Activated T-cell treated with anti-CD3 and anti-CD28 coated beads for 24 hours (primary cell): ENCODE measurements around the gene AARS2.
A peak's percentile ranks its signal among the peaks of the same experiment; 100 is the strongest.

ENCODE experiments used
- DNase-seq: peaks from one replicate; pipeline ENCODE4 v3.0.0-alpha.2; 2020; ENCODE audit warnings: low read depth

Gene AARS2

DNA sequence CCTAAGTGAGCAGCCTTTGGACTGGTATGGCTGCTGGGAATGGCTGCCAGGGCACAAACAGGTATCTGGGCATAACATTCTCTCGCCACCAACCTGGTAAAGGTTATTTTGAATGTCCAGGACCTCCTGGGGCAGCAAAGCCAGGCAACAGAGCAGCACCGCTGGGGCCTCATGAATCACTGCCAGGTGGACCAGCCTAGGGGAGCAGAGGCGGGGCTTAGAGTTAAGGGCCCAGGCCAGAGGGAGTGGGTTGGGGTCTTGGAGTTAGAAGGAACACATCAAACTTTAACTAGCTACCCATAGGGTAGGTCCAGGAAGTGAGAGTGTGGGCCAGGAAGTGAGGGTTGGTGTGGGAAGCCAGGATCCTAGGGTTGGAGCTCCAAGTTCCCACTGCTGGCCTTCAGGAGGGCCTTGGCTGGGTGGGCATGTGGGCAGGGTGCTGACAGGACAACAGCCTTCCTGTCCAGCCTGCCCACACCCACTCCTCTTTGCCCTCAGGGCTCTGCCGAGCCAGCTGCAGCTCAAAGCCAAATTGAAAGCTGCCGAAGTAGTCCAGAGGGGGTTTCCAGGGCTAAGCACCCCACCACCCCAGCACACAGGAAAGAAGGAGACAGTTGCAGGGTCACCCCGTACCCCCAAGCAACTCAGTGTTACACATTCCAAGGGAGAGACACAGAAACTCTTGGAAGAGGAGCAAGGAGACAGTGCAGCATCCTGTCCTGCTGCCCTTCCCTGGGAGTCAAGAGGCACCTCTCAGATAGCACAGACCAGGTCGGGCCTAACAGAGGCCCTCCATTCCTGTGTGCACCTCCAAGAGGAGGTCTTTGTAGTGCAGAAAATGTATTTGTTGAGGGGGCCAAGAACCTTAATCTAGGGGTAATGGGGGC, 50.4 kb downstream of the AARS2 start:
- DNase-seq = no peak

DNA sequence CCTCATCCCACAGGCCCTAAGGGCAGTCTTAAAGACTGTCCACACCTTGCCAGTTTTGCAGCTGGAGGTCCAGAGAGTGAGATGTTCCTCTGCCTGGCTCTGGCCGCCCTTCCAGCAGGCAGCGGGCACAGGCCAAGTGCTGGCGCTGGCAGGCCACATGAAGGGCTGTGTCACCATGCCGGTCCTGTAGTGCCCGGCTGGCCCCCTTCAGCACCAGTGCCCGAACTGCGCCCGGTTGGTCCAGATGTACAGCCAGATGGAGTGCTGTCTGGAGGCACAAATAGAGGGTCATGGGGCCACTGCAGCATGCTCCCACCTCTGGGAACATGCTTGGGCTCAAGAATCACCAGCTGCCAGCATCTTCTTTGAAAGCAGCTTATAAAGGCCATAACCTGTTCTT, 51.6 kb downstream of the AARS2 start:
- DNase-seq = no peak

GRCh38 chr6:44260451-44261297, 52.5 kb downstream of the AARS2 start:
- no peak for DNase-seq

GRCh38 chr6:44260011-44260410, 53.1 kb downstream of the AARS2 start:
- DNase-seq = no peak

DNA sequence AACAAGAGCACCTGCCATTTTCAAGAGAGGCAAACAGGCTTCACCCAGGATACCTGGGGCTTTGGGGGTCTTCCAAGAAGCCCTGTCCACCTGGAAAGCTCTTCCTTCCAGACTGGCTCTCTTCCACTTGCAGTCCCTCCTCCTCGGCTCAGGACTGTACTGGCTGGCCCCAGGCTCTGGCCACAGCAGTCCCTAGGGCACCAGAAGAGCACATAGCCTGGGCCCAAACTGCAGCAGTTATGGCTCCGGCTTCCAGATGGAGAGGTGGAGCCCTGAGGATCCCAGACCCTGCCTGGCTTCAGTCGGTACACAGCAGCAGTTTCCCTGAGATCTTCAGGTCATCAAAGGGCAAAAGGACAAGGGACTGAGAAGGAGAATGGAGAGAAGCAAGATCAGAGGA, 54.2 kb downstream of the AARS2 start:
- no peak for DNase-seq

DNA sequence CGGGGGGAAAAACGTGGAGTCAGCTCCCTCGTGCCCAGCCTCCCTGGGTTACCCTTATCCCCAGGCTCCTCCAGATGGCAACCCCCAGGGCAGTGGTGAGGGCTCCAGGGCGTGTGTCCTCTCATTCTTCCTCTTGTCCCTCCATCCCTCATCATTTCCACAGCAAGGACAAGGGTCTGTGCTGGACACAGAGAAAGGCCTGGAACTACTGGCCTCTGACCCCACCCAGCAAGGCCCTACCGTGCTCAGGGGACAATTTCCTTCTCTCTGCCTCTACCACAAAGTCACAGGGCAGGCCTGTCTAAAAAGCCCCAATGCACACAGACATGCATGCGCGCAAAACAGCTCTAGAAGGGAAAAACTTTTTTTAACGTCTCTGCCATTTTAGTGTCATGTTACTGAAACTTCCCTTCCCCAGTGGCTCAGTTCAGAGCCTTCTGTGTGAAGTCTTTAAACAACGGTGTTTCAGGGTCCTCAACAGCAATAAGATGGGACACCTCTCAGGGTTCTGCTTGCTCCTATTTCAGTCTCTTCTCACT, 54.8 kb downstream of the AARS2 start:
- no peak for DNase-seq

DNA sequence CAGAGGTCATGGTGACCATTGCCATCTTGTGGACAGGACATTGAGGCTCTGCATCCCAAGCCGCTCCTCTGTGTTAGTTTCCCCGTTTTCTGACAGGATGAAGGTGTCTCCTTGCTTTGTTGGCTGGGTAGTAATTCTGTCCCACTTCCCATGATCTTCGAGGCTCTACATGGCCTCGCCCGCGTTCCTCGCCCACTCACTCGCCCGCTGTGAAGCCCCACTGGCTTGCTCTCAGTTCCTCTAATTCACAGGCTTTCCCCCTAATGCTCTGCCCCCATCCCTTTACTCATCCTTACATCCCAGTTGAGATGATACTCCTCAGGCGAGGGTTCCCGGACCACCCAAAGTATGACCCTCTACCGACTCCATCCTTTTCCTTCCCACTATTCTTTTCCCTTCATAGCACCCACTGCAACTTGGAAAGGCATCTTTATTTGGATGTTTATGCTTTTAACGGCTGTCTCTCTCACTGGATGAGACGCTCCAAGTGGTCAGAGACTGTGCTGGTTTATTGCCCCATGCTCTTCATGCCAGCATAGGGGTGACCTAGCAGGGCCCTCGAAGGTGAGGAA, 55.3 kb downstream of the AARS2 start:
- DNase-seq = no peak

- DNase-seq = peak; percentile 59
Observed at GRCh38 chr6:44257025-44257752, 56.0 kb downstream of the AARS2 start, which contains the start of gene SLC35B2. Gene SLC35B2 (minus strand): TSS chr6:44257528. CDS start chr6:44257410, 118 bp downstream.

DNA sequence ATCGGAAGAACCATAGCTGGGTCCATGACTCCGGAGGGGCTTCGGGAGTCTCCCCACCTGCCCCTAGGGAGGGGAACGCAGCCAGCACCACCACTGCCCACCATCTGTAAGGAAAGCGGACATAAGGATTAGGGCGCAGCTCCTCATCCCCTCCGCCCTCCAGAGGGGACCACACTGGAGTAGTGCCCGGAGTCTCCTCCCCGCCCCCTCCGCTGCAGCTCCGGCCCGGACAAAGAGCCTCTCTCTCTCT, 56.4 kb downstream of the AARS2 start:
- DNase-seq = no peak

DNA sequence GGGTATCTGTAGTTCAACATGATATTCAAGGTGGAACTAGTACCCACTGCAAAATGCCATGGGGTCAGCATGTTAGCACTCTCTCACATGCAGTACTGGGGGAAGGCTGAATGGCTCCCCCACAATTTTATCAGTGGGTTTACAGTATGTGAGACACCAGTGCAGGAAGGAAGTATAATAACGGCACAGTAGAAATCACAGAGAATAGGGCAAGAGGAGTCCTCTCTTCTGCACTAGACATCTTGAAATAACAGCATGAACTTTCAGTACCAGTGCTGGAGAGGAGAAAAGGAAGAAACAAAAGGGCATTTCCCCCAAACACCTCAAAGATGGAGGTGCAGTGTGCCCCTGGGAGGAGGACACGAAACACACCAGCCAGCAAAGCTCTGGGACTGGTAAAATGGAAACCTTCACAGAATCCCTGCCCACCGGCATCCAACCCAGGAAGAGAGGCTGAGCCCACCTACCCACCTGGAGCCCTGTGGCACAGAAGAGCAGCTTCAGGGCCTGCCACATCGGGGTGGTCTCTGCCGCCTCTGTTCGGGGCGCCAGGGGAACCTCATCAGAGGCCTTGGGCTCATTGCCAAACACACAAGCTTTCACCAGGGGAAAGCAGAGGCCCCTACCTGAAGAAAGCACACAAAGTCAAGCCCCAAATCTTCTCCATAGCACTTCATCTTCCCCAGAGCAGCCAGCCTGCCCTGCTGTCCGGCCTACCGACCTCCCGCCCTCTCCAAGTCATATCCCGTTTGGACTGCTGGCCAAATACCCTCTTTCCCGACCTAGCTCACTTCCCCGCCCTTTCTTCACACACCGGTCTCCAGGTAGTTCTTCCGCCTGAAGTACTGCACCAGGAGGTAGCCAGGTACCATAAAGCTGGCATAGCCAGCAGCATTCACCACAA, 57.0 kb downstream of the AARS2 start:
- no peak for DNase-seq

- peak; percentile 31 for DNase-seq
Observed at GRCh38 chr6:44255105-44255808, 57.9 kb downstream of the AARS2 start.

DNA sequence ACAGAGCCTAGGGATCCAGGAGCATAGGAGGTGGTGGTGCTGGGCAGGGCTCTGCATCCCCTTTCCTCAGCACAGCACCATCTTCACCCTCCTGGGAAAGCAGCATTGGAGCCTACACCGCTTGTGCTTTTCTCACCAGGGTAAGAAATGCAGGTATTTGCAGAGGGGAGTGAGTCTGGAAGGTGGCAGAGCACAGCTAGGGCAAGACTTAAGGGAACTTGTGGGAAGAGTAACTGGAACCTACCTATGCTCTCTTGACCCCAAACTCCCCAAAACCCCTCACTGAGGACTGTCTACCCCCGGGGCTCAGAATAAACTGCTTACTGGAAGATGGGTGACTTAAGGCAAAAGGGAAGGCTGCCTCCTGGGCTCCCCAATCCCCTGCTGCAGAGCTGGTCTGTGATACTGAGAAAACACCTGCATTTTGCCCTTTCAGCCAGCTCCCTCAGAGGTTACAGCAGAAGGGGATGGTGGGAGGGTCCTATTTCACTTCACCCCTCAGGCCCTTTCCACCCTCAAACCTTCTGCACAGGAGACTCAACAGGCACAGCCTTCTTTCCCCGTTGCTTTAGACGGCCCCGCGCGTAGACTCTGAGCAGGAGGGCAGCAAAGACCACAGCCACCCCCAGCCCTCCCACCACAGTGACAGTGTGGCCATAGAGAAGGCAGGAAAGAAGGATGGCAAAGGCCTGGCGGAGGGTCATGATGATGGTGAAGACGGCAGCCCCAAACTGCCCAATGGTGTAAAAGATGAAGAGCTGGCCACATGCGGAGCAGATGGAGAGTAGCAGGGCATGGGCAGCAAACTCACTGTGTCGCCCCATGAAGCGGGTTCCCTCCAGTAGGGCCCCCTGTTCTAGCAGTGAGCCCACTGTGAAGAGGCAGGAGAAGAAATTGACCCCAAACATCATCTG, 58.7 kb downstream of the AARS2 start:
- DNase-seq = no peak

DNA sequence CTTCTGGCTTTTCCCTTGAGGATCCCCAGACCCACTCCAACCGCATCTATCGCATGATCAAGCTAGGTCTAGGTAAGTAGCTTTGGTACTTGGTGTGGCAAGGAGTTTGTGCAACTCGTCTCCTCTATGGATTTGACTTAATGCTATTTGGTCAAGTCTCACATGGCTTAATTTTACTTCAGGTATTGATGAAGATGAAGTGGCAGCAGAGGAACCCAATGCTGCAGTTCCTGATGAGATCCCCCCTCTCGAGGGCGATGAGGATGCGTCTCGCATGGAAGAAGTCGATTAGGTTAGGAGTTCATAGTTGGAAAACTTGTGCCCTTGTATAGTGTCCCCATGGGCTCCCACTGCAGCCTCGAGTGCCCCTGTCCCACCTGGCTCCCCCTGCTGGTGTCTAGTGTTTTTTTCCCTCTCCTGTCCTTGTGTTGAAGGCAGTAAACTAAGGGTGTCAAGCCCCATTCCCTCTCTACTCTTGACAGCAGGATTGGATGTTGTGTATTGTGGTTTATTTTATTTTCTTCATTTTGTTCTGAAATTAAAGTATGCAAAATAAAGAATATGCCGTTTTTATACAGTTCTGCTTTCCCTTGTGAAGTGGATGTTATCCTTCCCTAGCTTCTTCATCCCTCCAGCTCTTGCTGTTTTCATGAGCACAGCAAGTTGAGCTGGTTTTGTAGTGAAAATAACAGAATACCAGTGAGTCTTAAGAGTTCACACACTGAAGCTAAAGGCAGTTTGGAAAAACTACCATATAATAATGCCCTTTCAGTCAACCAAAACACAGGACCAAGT, 59.6 kb downstream of the AARS2 start:
- peak; percentile 49 for DNase-seq

DNA sequence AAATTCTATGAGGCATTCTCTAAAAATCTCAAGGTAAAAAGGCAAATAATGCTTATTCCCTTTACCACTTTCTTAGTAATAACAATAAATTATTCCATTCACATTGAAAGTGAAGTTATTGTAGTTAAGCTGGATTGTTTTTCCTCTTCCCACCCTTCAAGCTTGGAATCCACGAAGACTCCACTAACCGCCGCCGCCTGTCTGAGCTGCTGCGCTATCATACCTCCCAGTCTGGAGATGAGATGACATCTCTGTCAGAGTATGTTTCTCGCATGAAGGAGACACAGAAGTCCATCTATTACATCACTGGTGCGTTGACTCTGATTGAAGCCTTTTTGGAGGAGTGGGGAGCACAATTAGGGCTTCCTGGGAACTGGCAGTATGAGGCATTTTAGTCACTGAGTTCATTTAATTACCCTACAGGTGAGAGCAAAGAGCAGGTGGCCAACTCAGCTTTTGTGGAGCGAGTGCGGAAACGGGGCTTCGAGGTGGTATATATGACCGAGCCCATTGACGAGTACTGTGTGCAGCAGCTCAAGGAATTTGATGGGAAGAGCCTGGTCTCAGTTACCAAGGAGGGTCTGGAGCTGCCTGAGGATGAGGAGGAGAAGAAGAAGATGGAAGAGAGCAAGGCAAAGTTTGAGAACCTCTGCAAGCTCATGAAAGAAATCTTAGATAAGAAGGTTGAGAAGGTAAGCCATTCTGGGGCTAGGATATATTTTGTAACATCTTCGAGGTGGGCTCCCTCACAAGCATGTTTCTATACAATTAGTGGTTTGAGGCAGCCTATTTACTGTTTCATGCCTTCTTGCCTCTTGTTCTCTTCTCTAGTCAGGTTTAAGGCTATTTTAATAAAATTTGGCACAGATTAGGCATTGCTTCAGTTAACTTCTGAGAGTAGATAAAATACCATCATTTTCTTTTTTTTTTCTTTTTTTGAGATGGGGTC, 61.3 kb downstream of the AARS2 start:
- DNase-seq = no peak

- no peak for DNase-seq
Observed at GRCh38 chr6:44250718-44251123, 62.4 kb downstream of the AARS2 start.

GRCh38 chr6:44250067-44250717, 63.0 kb downstream of the AARS2 start:
- DNase-seq = no peak
